ENCODE data around the gene CIB4. TPM values are rescaled to one million over a fixed set of nuclear protein-coding genes. Genes with fewer than 3 reads are reported as not detected.

The CIB4 gene
- total RNA-seq, 1 experiment from 2014 or later, result not detected

- no peaks in the 10 kb centered on the region for H3K36me3 Mint-ChIP-seq (ENCODE audit: insufficient read depth, unreplicated experiment)
- Histone ChIP-seq H3K27me3 (replicated peaks; ENCODE audit: control insufficient read depth, insufficient read depth, low read length) (no peaks in the 10 kb centered on the region), H3K36me3 (ENCODE audit: control insufficient read depth, insufficient read depth, low read length) (no peaks in the 10 kb centered on the region), H3K4me1 (0 out of 2 replicates have a peak, but pooled peaks cover 4% of the 10 kb centered on the region), H3K4me3 (ENCODE audit: low read depth, low read length) (no peak overlapping the region), H3K9me3 (no peaks in the 10 kb centered on the region)
- H3K4me1 Mint-ChIP-seq (ENCODE audit: low read depth, unreplicated experiment), result no peaks in the 10 kb centered on the region
- TF ChIP-seq CTCF (IDR thresholded peaks at IDR 0.05; ENCODE audit: insufficient read depth in 1 of 2, low read depth in 1 of 2, low read length in 1 of 2, severe bottlenecking in 1 of 2, unreplicated experiment in 1 of 2), result no peak
- peak in 1 of 2 experiments; percentile 34 for DNase-seq
- no peak overlapping the region for H3K4me3 Mint-ChIP-seq (ENCODE audit: unreplicated experiment)
- no peaks in the 10 kb centered on the region for H3K9me3 Mint-ChIP-seq (ENCODE audit: unreplicated experiment)
- ChIA-PET POLR2A (no interaction called here), CTCF (no interaction called here)
- intact Hi-C loops (cut with micrococcal nuclease; ENCODE audit: unreplicated experiment), result no loop called here
- no peak overlapping the region for H3K27ac Mint-ChIP-seq (ENCODE audit: unreplicated experiment)
- BruUV-seq (replicated peaks), result no TSS peak
- peaks cover 21% of the 10 kb centered on the region for H3K27me3 Mint-ChIP-seq (ENCODE audit: insufficient read depth, unreplicated experiment)
Measured at GRCh38 chr2:26558271-26559043, 82.7 kb downstream of the CIB4 start.

- H3K4me3 Mint-ChIP-seq (ENCODE audit: unreplicated experiment), result no peak overlapping the region
- Histone ChIP-seq H3K27me3 (replicated peaks; ENCODE audit: control insufficient read depth, insufficient read depth, low read length) (no peaks in the 10 kb centered on the region), H3K36me3 (ENCODE audit: control insufficient read depth, insufficient read depth, low read length) (no peaks in the 10 kb centered on the region), H3K9me3 (no peaks in the 10 kb centered on the region), H3K4me1 (no peaks in the 10 kb centered on the region), H3K4me3 (ENCODE audit: low read depth, low read length) (no peak overlapping the region)
- POLR2A ChIA-PET, result no interaction called here
- H3K27me3 Mint-ChIP-seq (ENCODE audit: insufficient read depth, unreplicated experiment), result peaks cover 17% of the 10 kb centered on the region
- intact Hi-C loops (cut with micrococcal nuclease; ENCODE audit: unreplicated experiment), result no loop called here
- TF ChIP-seq CTCF (IDR thresholded peaks at IDR 0.05; ENCODE audit: insufficient read depth in 1 of 2, low read depth in 1 of 2, low read length in 1 of 2, severe bottlenecking in 1 of 2, unreplicated experiment in 1 of 2), result no peak
- no peaks in the 10 kb centered on the region for H3K4me1 Mint-ChIP-seq (ENCODE audit: low read depth, unreplicated experiment)
- BruUV-seq (replicated peaks), result no TSS peak
- H3K36me3 Mint-ChIP-seq (ENCODE audit: insufficient read depth, unreplicated experiment), result no peaks in the 10 kb centered on the region
- H3K27ac Mint-ChIP-seq (ENCODE audit: unreplicated experiment), result no peak overlapping the region
- peak in 1 of 2 experiments; percentile 25 for DNase-seq
- CTCF ChIA-PET, result interaction anchor here (1.2 to 2.4 kb wide), 2 partner anchors 20 to 36 kb away, joined by 4 to 7 read pairs; no protein-coding TSS in a partner anchor
- no peaks in the 10 kb centered on the region for H3K9me3 Mint-ChIP-seq (ENCODE audit: unreplicated experiment)
Measured at GRCh38 chr2:26557244-26557925, 83.8 kb downstream of the CIB4 start.

GRCh38 chr2:26556309-26557243 is 84.6 kb downstream of the CIB4 start:
- Histone ChIP-seq H3K27me3 (replicated peaks; ENCODE audit: control insufficient read depth, insufficient read depth, low read length) (no peaks in the 10 kb centered on the region), H3K4me1 (no peaks in the 10 kb centered on the region), H3K4me3 (ENCODE audit: low read depth, low read length) (no peak overlapping the region), H3K36me3 (ENCODE audit: control insufficient read depth, insufficient read depth, low read length) (no peaks in the 10 kb centered on the region), H3K9me3 (no peaks in the 10 kb centered on the region)
- BruUV-seq (replicated peaks), result no TSS peak
- no peaks in the 10 kb centered on the region for H3K36me3 Mint-ChIP-seq (ENCODE audit: insufficient read depth, unreplicated experiment)
- intact Hi-C loops (cut with micrococcal nuclease; ENCODE audit: unreplicated experiment), result no loop called here
- no peaks in the 10 kb centered on the region for H3K9me3 Mint-ChIP-seq (ENCODE audit: unreplicated experiment)
- DNase-seq, result peak in 1 of 2 experiments; percentile 28
- no peak for TF ChIP-seq CTCF (IDR thresholded peaks at IDR 0.05; ENCODE audit: insufficient read depth in 1 of 2, low read depth in 1 of 2, low read length in 1 of 2, severe bottlenecking in 1 of 2, unreplicated experiment in 1 of 2)
- ChIA-PET POLR2A (no interaction called here), CTCF (interaction anchor here (0.6 to 2.4 kb wide), 4 partner anchors 15 to 1225 kb away, joined by 3 to 7 read pairs (median 4); no protein-coding TSS in a partner anchor)
- H3K27me3 Mint-ChIP-seq (ENCODE audit: insufficient read depth, unreplicated experiment), result peaks cover 19% of the 10 kb centered on the region
- no peak overlapping the region for H3K27ac Mint-ChIP-seq (ENCODE audit: unreplicated experiment)
- no peak overlapping the region for H3K4me3 Mint-ChIP-seq (ENCODE audit: unreplicated experiment)
- H3K4me1 Mint-ChIP-seq (ENCODE audit: low read depth, unreplicated experiment), result no peaks in the 10 kb centered on the region

Measured in Caco-2 (cell line).